Erythroblast (primary cell): ENCODE measurements around the gene CCL17.

ENCODE experiments used
- GATA1 ChIP-seq: IDR thresholded peaks from 2 replicates; pipeline ENCODE4 v1.6.1; 2011; ENCODE audit warnings: low read depth, mild to moderate bottlenecking, control low read depth, low read length, moderate library complexity
- POLR2A ChIP-seq: IDR thresholded peaks from 2 replicates; pipeline ENCODE4 v1.6.1; 2011; ENCODE audit warnings: mild to moderate bottlenecking, low read length

GRCh38 chr16:57357330-57358085 lies 47.1 kb upstream of the CCL17 start:
- TF ChIP-seq POLR2A, result no peak
- TF ChIP-seq GATA1, result no peak
